ENCODE data around the gene SHLD2. TPM values are rescaled to one million over a fixed set of nuclear protein-coding genes. Genes with fewer than 3 reads are reported as not detected.

The SHLD2 gene
- total RNA-seq, 4 donors from 2014 or later = 18.0 to 36.1 (median 20.8) TPM

DNA sequence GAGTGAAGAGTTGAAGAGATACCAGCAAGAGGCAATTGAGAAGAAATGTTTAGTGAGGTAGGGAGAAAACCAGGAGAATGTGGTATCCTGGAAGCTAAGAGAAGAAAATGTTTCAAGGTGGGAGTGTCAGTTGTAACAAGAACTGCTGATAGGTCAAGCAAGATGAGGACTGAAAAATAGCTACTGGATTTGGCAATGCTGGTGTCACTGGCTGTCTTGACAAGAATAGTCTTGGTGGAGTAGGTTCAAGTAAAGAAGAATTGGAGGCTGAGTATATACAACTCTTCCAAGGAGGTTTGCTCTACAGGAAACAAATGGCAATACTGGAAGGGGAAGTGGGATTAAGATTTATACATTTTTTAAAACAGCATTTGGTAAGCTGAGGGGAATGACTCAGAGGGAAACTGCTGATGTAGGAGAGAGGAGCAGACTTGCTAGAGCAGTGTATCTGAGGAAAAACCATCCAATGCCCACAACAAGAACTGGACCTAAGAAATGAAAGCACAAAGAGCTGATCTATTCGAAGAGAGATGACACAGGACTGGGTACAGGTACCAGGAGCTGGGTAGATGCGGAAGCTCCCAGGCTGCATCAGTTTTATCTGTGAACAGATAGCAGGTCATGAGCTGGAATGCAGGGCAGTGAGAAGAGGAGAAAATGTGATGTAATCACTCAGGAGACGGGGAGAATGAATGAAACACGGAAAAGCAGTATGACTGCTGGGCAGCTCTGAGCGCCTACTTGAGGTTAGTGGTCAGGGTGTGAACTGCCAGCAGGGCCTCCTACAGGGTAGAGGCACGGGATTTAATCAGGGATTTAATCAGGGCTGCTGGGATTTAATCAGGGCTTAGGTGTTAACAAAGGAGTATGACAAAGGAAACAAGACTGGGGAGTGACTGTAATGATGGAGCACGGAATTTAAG lies 40.4 kb upstream of the SHLD2 start:
- Histone ChIP-seq H3K4me1 (peaks cover 12% of the 10 kb centered on the region), H3K27me3 (no peaks in the 10 kb centered on the region), H3K9me3 (no peaks in the 10 kb centered on the region), H3K27ac (peak overlapping the region; percentile 17), H3K36me3 (peaks cover 86% of the 10 kb centered on the region), H3K4me3 (no peak overlapping the region)
- WGBS = 62% methylated on average over 7 of the region's 7 CpGs
- TF ChIP-seq POLR2AphosphoS5 (IDR thresholded peaks at IDR 0.05) = no peak
- DNase-seq (ENCODE audit: low spot score in 2 of 2) = no peak

GRCh38 chr10:87058171-87058570 lies 36.8 kb upstream of the SHLD2 start:
- no peak for DNase-seq (ENCODE audit: low spot score in 2 of 2)
- Histone ChIP-seq H3K36me3 (peaks cover 86% of the 10 kb centered on the region), H3K27ac (no peak overlapping the region), H3K27me3 (no peaks in the 10 kb centered on the region), H3K4me1 (peaks cover 6% of the 10 kb centered on the region), H3K4me3 (no peak overlapping the region), H3K9me3 (no peaks in the 10 kb centered on the region)
- 77% methylated on average over 1 of the region's 1 CpG for WGBS
- TF ChIP-seq POLR2A (IDR thresholded peaks at IDR 0.05) (no peak), EP300 (IDR thresholded peaks at IDR 0.05) (no peak), POLR2AphosphoS5 (IDR thresholded peaks at IDR 0.05) (no peak), CTCF (IDR thresholded peaks at IDR 0.05) (no peak)

DNA sequence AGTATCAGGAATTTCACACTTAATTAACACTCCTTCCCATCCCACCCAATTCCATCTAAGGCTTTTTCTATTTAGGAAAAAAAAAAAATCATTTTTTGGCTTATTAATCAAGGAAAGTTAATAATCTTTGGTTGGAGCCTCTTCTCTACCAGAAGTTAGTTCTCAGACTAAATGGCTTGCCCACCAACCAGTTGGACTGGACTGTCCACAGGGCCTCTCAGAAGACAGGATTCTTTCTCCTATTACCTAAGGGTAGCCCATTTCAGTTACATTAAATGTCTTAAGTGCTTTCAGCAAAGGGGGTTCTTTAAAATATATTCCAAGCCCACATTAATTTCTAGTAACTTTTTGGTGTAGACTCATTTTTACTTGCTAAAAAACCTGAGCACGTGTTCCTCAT lies 35.6 kb upstream of the SHLD2 start:
- 92% methylated on average over 1 of the region's 1 CpG for WGBS
- peaks cover 94% of the 10 kb centered on the region for H3K36me3 ChIP-seq
- H3K4me1 ChIP-seq = no peaks in the 10 kb centered on the region
- no peaks in the 10 kb centered on the region for H3K9me3 ChIP-seq
- no peak overlapping the region for H3K27ac ChIP-seq
- TF ChIP-seq EP300 (IDR thresholded peaks at IDR 0.05) (no peak), POLR2A (IDR thresholded peaks at IDR 0.05) (no peak), POLR2AphosphoS5 (IDR thresholded peaks at IDR 0.05) (no peak), CTCF (IDR thresholded peaks at IDR 0.05) (no peak)
- no peak for DNase-seq (ENCODE audit: low spot score in 2 of 2)
- no peak overlapping the region for H3K4me3 ChIP-seq
- H3K27me3 ChIP-seq = no peaks in the 10 kb centered on the region

DNA sequence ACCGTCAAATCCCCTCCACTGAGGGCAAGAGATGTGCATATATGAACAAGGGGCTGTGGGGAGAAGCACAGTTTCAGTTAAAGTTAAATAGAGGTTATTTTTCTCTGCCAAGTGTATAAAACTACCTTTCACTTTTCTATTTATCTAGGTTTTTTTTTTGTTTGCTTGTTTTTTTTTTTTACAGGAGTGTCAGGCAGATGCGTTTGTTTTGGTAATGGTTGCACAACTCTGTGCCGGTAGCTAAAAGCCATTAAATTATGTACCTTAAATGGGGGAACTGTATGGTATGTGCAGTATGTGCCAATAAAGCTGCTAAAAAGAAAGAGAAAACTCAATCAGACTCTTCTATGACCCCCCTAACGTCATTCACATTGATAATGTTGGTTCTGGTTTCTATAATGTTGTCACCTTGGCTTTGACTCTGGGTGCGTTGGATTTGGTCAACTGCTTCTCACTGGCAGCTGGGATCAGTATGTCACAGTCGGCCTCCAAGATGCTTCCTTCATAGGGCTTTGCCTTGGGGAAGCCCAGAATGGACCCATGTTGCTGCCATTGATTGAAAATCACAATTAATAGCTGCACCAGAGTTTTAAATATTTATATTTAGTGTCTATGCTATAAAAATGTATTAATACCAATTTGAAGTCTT lies 34.6 kb upstream of the SHLD2 start:
- 83% methylated on average over 6 of the region's 6 CpGs for WGBS
- no peak overlapping the region for H3K4me3 ChIP-seq
- H3K4me1 ChIP-seq = no peaks in the 10 kb centered on the region
- peaks cover 94% of the 10 kb centered on the region for H3K36me3 ChIP-seq
- H3K9me3 ChIP-seq = no peaks in the 10 kb centered on the region
- H3K27ac ChIP-seq = no peak overlapping the region
- H3K27me3 ChIP-seq = no peaks in the 10 kb centered on the region
- TF ChIP-seq EP300 (IDR thresholded peaks at IDR 0.05) (no peak), POLR2A (IDR thresholded peaks at IDR 0.05) (no peak), CTCF (IDR thresholded peaks at IDR 0.05) (no peak), POLR2AphosphoS5 (IDR thresholded peaks at IDR 0.05) (no peak)
- no peak for DNase-seq (ENCODE audit: low spot score in 2 of 2)

GRCh38 chr10:87064651-87065050 lies 30.4 kb upstream of the SHLD2 start:
- TF ChIP-seq POLR2AphosphoS5 (IDR thresholded peaks at IDR 0.05) (no peak), EP300 (IDR thresholded peaks at IDR 0.05) (no peak), POLR2A (IDR thresholded peaks at IDR 0.05) (no peak), CTCF (IDR thresholded peaks at IDR 0.05) (no peak)
- H3K4me1 ChIP-seq = no peaks in the 10 kb centered on the region
- DNase-seq (ENCODE audit: low spot score in 2 of 2) = no peak
- WGBS = 77% methylated on average over 5 of the region's 5 CpGs
- H3K27me3 ChIP-seq = no peaks in the 10 kb centered on the region
- H3K4me3 ChIP-seq = no peak overlapping the region
- H3K36me3 ChIP-seq = peaks cover 93% of the 10 kb centered on the region
- no peaks in the 10 kb centered on the region for H3K9me3 ChIP-seq
- H3K27ac ChIP-seq = no peak overlapping the region

Data from suprapubic skin (tissue), 4 donors.